ENCODE data around the gene PCK1. TPM values are rescaled to one million over a fixed set of nuclear protein-coding genes. Genes with fewer than 3 reads are reported as not detected.

The PCK1 gene
- total and polyA plus RNA-seq, 2 donors (not counting 1 experiment from before 2014, with no cell fraction given), result under 0.01 TPM; not detected in 1

- H4K20me1 ChIP-seq (ENCODE audit: control insufficient read depth, extremely low read depth, insufficient read depth, low read length), result no peaks in the 10 kb centered on the region
- no peaks in the 10 kb centered on the region for H3K79me2 ChIP-seq (ENCODE audit: control insufficient read depth, insufficient read depth, low read length)
- H2AFZ ChIP-seq (ENCODE audit: low read length), result no peak overlapping the region
- no peak overlapping the region for H3K9ac ChIP-seq (ENCODE audit: insufficient read depth, low read length)
- no peak overlapping the region for H3K4me2 ChIP-seq (ENCODE audit: extremely low read depth, insufficient read depth, low read length)
- H3K4me3 ChIP-seq (replicated peaks in 1 of 4; ENCODE audit: control extremely low read depth in 1 of 4, insufficient read depth in 1 of 4, low read depth in 3 of 4, low read length in 4 of 4), result no peak overlapping the region
- no peaks in the 10 kb centered on the region for H3K9me3 ChIP-seq (ENCODE audit: control insufficient read depth, insufficient read depth, low read depth, low read length)
- H3K4me1 ChIP-seq (ENCODE audit: control insufficient read depth, extremely low read depth, insufficient read depth, low read length), result no peaks in the 10 kb centered on the region
- peaks cover 3% of the 10 kb centered on the region for H3K27me3 ChIP-seq (ENCODE audit: control insufficient read depth, insufficient read depth, low read length)
- TF ChIP-seq EZH2 (IDR thresholded peaks at IDR 0.05; ENCODE audit: low read length, missing control alignments) (no peak), CTCF (conservative IDR thresholded peaks at IDR 0.05 in 1 of 2, IDR thresholded peaks at IDR 0.05 in 1 of 2; ENCODE audit: low read depth in 1 of 2, low read length in 2 of 2) (no peak)
- H3K27ac ChIP-seq (ENCODE audit: insufficient read depth, low read length), result no peak overlapping the region
- DNase-seq (ENCODE audit: low read depth in 2 of 2), result no peak
- no peaks in the 10 kb centered on the region for H3K36me3 ChIP-seq (ENCODE audit: control insufficient read depth, insufficient read depth, low read length)
Measured at GRCh38 chr20:57557926-57558613, 2.8 kb upstream of the PCK1 start.

- Histone ChIP-seq H3K4me3 (replicated peaks in 1 of 4; ENCODE audit: control extremely low read depth in 1 of 4, insufficient read depth in 1 of 4, low read depth in 3 of 4, low read length in 4 of 4) (no peak overlapping the region), H3K36me3 (ENCODE audit: control insufficient read depth, insufficient read depth, low read length) (no peaks in the 10 kb centered on the region), H4K20me1 (ENCODE audit: control insufficient read depth, extremely low read depth, insufficient read depth, low read length) (no peaks in the 10 kb centered on the region), H3K9me3 (ENCODE audit: control insufficient read depth, insufficient read depth, low read depth, low read length) (no peaks in the 10 kb centered on the region), H3K27me3 (ENCODE audit: control insufficient read depth, insufficient read depth, low read length) (peaks cover 3% of the 10 kb centered on the region), H3K9ac (ENCODE audit: insufficient read depth, low read length) (no peak overlapping the region), H3K27ac (ENCODE audit: insufficient read depth, low read length) (no peak overlapping the region), H3K4me1 (ENCODE audit: control insufficient read depth, extremely low read depth, insufficient read depth, low read length) (no peaks in the 10 kb centered on the region), H3K4me2 (ENCODE audit: extremely low read depth, insufficient read depth, low read length) (no peak overlapping the region), H2AFZ (ENCODE audit: low read length) (no peak overlapping the region), H3K79me2 (ENCODE audit: control insufficient read depth, insufficient read depth, low read length) (no peaks in the 10 kb centered on the region)
- DNase-seq (ENCODE audit: low read depth in 2 of 2), result no peak
- no peak for TF ChIP-seq CTCF (conservative IDR thresholded peaks at IDR 0.05 in 1 of 2, IDR thresholded peaks at IDR 0.05 in 1 of 2; ENCODE audit: low read depth in 1 of 2, low read length in 2 of 2)
- no peak for TF ChIP-seq EZH2 (IDR thresholded peaks at IDR 0.05; ENCODE audit: low read length, missing control alignments)
Measured at GRCh38 chr20:57558614-57559288, 2.2 kb upstream of the PCK1 start.

- H3K4me2 ChIP-seq (ENCODE audit: extremely low read depth, insufficient read depth, low read length), result no peak overlapping the region
- TF ChIP-seq CTCF (conservative IDR thresholded peaks at IDR 0.05 in 1 of 2, IDR thresholded peaks at IDR 0.05 in 1 of 2; ENCODE audit: low read depth in 1 of 2, low read length in 2 of 2), result no peak
- TF ChIP-seq EZH2 (IDR thresholded peaks at IDR 0.05; ENCODE audit: low read length, missing control alignments), result no peak
Measured at GRCh38 chr20:57559289-57559634, 1.6 kb upstream of the PCK1 start.

More at GRCh38 chr20:57559289-57559634, 1.6 kb upstream of the PCK1 start:
- no peaks in the 10 kb centered on the region for H3K9me3 ChIP-seq (ENCODE audit: control insufficient read depth, insufficient read depth, low read depth, low read length)
- H3K27me3 ChIP-seq (ENCODE audit: control insufficient read depth, insufficient read depth, low read length), result peaks cover 3% of the 10 kb centered on the region
- no peak overlapping the region for H3K27ac ChIP-seq (ENCODE audit: insufficient read depth, low read length)
- no peaks in the 10 kb centered on the region for H3K79me2 ChIP-seq (ENCODE audit: control insufficient read depth, insufficient read depth, low read length)
- no peak for DNase-seq (ENCODE audit: low read depth in 2 of 2)
- H3K4me1 ChIP-seq (ENCODE audit: control insufficient read depth, extremely low read depth, insufficient read depth, low read length), result no peaks in the 10 kb centered on the region
- H3K4me3 ChIP-seq (replicated peaks in 1 of 4; ENCODE audit: control extremely low read depth in 1 of 4, insufficient read depth in 1 of 4, low read depth in 3 of 4, low read length in 4 of 4), result no peak overlapping the region
- no peak overlapping the region for H3K9ac ChIP-seq (ENCODE audit: insufficient read depth, low read length)
- no peak overlapping the region for H2AFZ ChIP-seq (ENCODE audit: low read length)
- H4K20me1 ChIP-seq (ENCODE audit: control insufficient read depth, extremely low read depth, insufficient read depth, low read length), result no peaks in the 10 kb centered on the region
- no peaks in the 10 kb centered on the region for H3K36me3 ChIP-seq (ENCODE audit: control insufficient read depth, insufficient read depth, low read length)

Data from fibroblast of lung (primary cell).